Breast epithelium (tissue), 3 donors: ENCODE results near the gene HHIPL2.
"Not testable (repeated sequence)": the region's sequence is repeated elsewhere in the genome, so short reads cannot be mapped to it uniquely, and the experiment has no call there.

Source experiments
- CTCF ChIP-seq, 3 donors: fragments of 450-650 bp; IDR thresholded peaks; one replicate each; pipeline ENCODE4 v1.5.1; 2016 to 2017; ENCODE audit warnings: antibody characterized with exemption in 3 of 3, mild to moderate bottlenecking in 3 of 3, moderate library complexity in 3 of 3
- POLR2A ChIP-seq: fragments of 450-650 bp; IDR thresholded peaks from one replicate; pipeline ENCODE4 v1.6.1; 2016; ENCODE audit warnings: antibody characterized with exemption, mild to moderate bottlenecking, moderate library complexity
- POLR2AphosphoS5 ChIP-seq, 3 donors: sonication (generic); formaldehyde crosslinking; IDR thresholded peaks; one replicate each; pipeline ENCODE4 v1.6.1; 2017; ENCODE audit warnings: antibody characterized with exemption in 3 of 3

GRCh38 chr1:222484005-222484404, 63.9 kb downstream of the HHIPL2 start:
- not testable (repeated sequence) for TF ChIP-seq CTCF (IDR thresholded peaks at IDR 0.05); POLR2AphosphoS5 (IDR thresholded peaks at IDR 0.05); POLR2A
